WERI-Rb-1 (cell line): ENCODE data around the gene CCNT2.
A peak's percentile ranks its signal among the peaks of the same experiment; 100 is the strongest.

ENCODE experiments used
- DNase-seq: peaks from one replicate; pipeline ENCODE4 v3.0.0-alpha.2; 2020
- H3K27ac ChIP-seq: fragments of 250-450 bp; sonication (Bioruptor Pico); 2 replicates; pipeline ENCODE4 v1.5.1; 2020; ENCODE audit warnings: mild to moderate bottlenecking, moderate library complexity
- H3K27me3 ChIP-seq: fragments of 250-450 bp; sonication (Bioruptor Pico); 2 replicates; pipeline ENCODE4 v1.5.1; 2021; ENCODE audit warnings: mild to moderate bottlenecking, low read depth, moderate library complexity; ENCODE audit not compliant: insufficient read depth, severe bottlenecking
- H3K36me3 ChIP-seq: fragments of 250-450 bp; sonication (Bioruptor Pico); 2 replicates; pipeline ENCODE4 v1.5.1; 2020; ENCODE audit warnings: mild to moderate bottlenecking, moderate library complexity
- H3K4me3 ChIP-seq: 2 replicates; pipeline ENCODE4 v1.5.1; 2011; ENCODE audit warnings: low read depth, mild to moderate bottlenecking, control low read depth, low read length
- H3K9me3 ChIP-seq: fragments of 250-450 bp; sonication (Bioruptor Pico); 2 replicates; pipeline ENCODE4 v1.5.1; 2021; ENCODE audit warnings: mild to moderate bottlenecking, moderate library complexity; ENCODE audit not compliant: severe bottlenecking
- TF ChIP-seq, protein P1 (sequence below): IDR thresholded peaks from 2 replicates; pipeline ENCODE4 v1.5.1; 2011; ENCODE audit warnings: low read depth, mild to moderate bottlenecking, control low read depth, inconsistent platforms, low read length

Gene CCNT2

DNA sequence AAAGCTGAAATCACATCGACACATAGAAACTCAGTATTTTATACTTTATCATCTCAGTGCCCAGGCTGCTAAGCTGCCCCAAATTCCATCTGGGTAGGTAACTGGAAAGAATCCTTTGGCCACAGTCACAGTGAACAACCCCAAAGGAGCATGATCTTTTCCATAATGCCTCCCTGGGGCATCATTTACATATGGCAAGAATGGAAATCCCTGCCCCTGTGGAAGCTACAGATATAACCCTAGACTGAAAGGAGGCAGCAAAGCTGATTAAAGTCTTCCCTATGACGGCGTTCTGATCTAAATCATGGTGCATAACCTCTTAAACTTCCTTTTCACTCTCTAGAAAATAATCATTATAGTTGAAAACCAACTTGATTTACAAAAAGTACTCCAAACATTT is 87.1 kb downstream of the CCNT2 start:
- Histone ChIP-seq H3K4me3 (no peak overlapping the region), H3K36me3 (no peaks in the 10 kb centered on the region), H3K27ac (0 out of 2 replicates have a peak overlapping the region, but pooled peaks have one; percentile 16), H3K9me3 (no peaks in the 10 kb centered on the region), H3K27me3 (no peaks in the 10 kb centered on the region)
- TF ChIP-seq, protein P1, sequence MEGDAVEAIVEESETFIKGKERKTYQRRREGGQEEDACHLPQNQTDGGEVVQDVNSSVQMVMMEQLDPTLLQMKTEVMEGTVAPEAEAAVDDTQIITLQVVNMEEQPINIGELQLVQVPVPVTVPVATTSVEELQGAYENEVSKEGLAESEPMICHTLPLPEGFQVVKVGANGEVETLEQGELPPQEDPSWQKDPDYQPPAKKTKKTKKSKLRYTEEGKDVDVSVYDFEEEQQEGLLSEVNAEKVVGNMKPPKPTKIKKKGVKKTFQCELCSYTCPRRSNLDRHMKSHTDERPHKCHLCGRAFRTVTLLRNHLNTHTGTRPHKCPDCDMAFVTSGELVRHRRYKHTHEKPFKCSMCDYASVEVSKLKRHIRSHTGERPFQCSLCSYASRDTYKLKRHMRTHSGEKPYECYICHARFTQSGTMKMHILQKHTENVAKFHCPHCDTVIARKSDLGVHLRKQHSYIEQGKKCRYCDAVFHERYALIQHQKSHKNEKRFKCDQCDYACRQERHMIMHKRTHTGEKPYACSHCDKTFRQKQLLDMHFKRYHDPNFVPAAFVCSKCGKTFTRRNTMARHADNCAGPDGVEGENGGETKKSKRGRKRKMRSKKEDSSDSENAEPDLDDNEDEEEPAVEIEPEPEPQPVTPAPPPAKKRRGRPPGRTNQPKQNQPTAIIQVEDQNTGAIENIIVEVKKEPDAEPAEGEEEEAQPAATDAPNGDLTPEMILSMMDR = no peak
- DNase-seq = peak; percentile 19
